Immature natural killer cell (primary cell): ENCODE measurements around the gene FNDC3B. TPM values are rescaled to one million over a fixed set of nuclear protein-coding genes. Genes with fewer than 3 reads are reported as not detected.

Source experiments
- DNase-seq, 3 donors: peaks; one replicate each; pipeline ENCODE4 v3.0.0; 2022; ENCODE audit warnings: mixed read lengths in 1 of 3
- H3K27ac Mint-ChIP-seq, 6 donors: one replicate each; pipeline ENCODE4 v1.8.0; 2020; ENCODE audit warnings: mixed read lengths in 6 of 6, mild to moderate bottlenecking in 5 of 6, inconsistent platforms in 4 of 6, moderate library complexity in 3 of 6
- H3K27me3 Mint-ChIP-seq, 3 donors: one replicate each; pipeline ENCODE4 v1.8.0; 2020 to 2021; ENCODE audit warnings: low read depth in 3 of 3, mild to moderate bottlenecking in 3 of 3, mixed read lengths in 3 of 3, moderate library complexity in 3 of 3, inconsistent platforms in 1 of 3
- H3K36me3 Mint-ChIP-seq, 3 donors: one replicate each; pipeline ENCODE4 v1.8.0; 2020; ENCODE audit warnings: mixed read lengths in 3 of 3, inconsistent platforms in 2 of 3, mild to moderate bottlenecking in 2 of 3
- H3K4me1 Mint-ChIP-seq, 2 donors: one replicate each; pipeline ENCODE4 v1.8.0; 2020; ENCODE audit warnings: inconsistent platforms in 2 of 2, mild to moderate bottlenecking in 2 of 2, mixed read lengths in 2 of 2, moderate library complexity in 1 of 2
- H3K4me3 Mint-ChIP-seq, 5 donors: one replicate each; pipeline ENCODE4 v1.8.0; 2020; ENCODE audit warnings: mild to moderate bottlenecking in 5 of 5, mixed read lengths in 5 of 5, inconsistent platforms in 3 of 5, moderate library complexity in 3 of 5
- H3K9me3 Mint-ChIP-seq, 6 donors: one replicate each; pipeline ENCODE4 v1.8.0; 2020; ENCODE audit warnings: mild to moderate bottlenecking in 6 of 6, mixed read lengths in 6 of 6, inconsistent platforms in 4 of 6, moderate library complexity in 3 of 6
- polyA plus RNA-seq, 3 donors: library from polyadenylated mRNA; unstranded; fragments of 300-500 nt; fragmentation: Illumina TruSeq; gene quantifications; one replicate each; pipeline ENCODE4 v1.2.3, GENCODE V29; 2021

Gene FNDC3B
- polyA plus RNA-seq, 3 donors from 2014 or later, result 19.7 to 46.1 (median 24.4) TPM

DNA sequence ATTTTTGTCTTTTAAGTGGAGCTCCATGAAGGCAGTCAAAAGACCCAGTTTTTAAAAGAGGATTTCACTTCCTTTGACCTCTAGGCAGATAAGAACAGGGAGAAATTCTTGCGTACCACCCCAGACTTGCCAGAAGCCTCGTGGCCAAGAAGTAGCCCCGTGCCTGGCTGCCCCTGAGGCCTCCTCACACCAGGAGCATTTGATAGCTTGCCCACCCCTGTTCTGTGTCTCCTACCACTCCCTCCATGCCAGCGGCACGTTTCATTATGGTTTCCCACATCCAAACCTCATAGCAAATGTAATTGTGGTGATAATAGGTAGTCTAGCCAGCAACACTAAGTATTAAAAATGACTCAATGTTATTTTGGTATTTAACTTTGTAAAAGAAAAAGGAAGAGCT, 301.2 kb downstream of the FNDC3B start:
- H3K4me3 Mint-ChIP-seq, result no peak overlapping the region
- peaks cover 0 to 4% (median 0%) of the 10 kb centered on the region in 3 donors for H3K27me3 Mint-ChIP-seq
- peaks cover 0 to 7% of the 10 kb centered on the region in 2 donors for H3K4me1 Mint-ChIP-seq
- peak overlapping the region in 2 of 6 donors; percentile 36 to 40 for H3K27ac Mint-ChIP-seq
- H3K9me3 Mint-ChIP-seq, result no peaks in the 10 kb centered on the region
- H3K36me3 Mint-ChIP-seq, result peaks cover 14 to 47% (median 33%) of the 10 kb centered on the region in 3 donors
- DNase-seq, result no peak

DNA sequence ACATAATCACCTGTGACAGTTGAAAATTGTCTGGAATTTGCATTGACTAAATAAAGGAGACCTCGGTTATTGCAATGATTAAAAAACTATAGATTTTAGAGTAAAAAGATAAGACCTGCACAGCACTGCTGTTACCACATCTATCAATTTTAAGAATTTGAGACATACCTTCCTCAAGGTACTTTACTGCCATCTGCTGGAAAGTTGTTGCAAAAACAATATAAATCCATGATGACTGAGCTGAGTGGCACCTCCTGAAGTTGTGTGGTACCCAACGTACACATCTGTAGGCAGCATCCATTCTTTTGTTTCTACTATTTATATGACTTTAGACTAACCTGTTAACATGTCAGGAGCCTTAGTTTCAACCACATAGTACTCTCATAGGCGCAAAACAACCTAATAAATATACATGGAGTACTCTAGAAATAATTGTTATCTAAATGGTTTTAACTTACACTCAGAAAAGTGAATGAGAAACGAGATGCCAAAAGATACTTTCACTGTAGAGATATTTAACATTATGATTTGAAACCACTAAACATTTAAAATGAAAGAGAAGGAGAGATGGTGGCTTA, 302.2 kb downstream of the FNDC3B start:
- H3K9me3 Mint-ChIP-seq, result no peaks in the 10 kb centered on the region
- no peak overlapping the region for H3K4me3 Mint-ChIP-seq
- peak; percentile 46 to 60 (median 53) for DNase-seq
- peak overlapping the region in 2 of 6 donors; percentile 28 to 42 for H3K27ac Mint-ChIP-seq
- peaks cover 0 to 4% (median 0%) of the 10 kb centered on the region in 3 donors for H3K27me3 Mint-ChIP-seq
- peaks cover 0 to 7% of the 10 kb centered on the region in 2 donors for H3K4me1 Mint-ChIP-seq
- peaks cover 14 to 47% (median 33%) of the 10 kb centered on the region in 3 donors for H3K36me3 Mint-ChIP-seq

DNA sequence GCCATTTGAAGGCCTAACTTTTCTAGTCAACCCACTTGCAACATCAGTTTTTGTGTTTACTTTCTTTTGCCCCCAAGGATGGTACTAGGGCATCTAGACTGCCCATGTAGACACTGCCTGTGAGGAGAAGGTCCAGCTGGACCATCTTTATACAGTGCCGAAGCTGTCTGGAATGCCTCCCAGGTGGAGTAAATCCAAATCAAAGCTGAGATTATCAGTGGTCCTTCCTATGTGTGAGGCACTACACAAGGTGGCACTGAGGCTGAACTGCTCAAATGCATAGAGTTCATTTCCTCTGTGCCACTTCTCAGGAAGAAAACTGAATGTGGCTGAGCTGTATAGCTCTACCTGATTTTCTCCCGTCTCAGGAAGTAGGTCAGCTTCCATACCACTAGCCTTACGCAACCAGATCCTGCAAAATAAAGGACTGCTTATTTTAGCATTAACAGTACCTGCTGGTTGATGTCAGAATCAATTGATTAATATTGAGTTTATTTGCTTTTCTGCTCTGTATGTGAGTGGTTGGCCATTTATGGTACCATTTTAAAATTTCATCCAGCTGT, 302.8 kb downstream of the FNDC3B start:
- DNase-seq, result no peak
- Mint-ChIP-seq H3K4me1 (peaks cover 0 to 7% of the 10 kb centered on the region in 2 donors), H3K27ac (no peak overlapping the region), H3K9me3 (no peaks in the 10 kb centered on the region), H3K27me3 (peaks cover 0 to 4% (median 0%) of the 10 kb centered on the region in 3 donors), H3K4me3 (no peak overlapping the region), H3K36me3 (peaks cover 14 to 44% (median 34%) of the 10 kb centered on the region in 3 donors)

DNA sequence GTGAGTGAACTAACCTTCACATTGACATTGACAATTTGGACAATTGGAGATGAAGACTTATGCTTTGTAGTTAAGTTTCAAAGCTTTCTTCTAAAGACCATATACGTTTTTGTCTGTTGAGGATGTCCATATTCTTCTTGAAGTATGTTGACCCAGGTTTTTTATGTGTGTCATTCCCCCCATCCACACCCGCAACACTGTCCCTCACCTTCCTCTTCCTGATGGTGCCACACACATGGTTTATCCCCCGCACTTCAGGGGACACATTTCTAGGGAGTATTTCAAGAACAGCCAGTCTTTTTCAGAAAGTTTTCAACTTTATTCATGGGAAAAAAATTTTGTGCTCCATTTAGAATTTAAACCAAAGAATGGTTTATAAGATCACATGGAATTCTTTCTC, 303.7 kb downstream of the FNDC3B start:
- Mint-ChIP-seq H3K27me3 (peaks cover 0 to 4% (median 0%) of the 10 kb centered on the region in 3 donors), H3K36me3 (peaks cover 14 to 44% (median 41%) of the 10 kb centered on the region in 3 donors), H3K27ac (peak overlapping the region in 2 of 6 donors; percentile 34 to 72), H3K4me1 (peaks cover 0 to 7% of the 10 kb centered on the region in 2 donors), H3K4me3 (no peak overlapping the region), H3K9me3 (no peaks in the 10 kb centered on the region)
- DNase-seq, result no peak

DNA sequence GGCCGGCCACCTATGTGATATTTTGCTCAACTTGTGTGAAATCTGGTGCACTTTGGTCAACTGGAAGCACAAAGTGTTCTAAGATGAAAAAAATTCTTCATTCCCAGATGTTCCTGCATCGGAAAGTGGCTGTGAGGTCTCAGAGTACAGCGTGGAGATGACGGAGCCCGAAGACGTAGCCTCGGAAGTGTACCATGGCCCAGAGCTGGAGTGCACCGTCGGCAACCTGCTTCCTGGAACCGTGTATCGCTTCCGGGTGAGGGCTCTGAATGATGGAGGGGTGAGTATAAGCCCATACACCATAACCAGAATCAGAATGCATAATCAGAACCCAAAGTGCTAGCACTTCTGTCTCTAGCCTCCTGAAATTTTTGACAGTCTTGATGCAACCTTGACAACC, 304.6 kb downstream of the FNDC3B start:
- Mint-ChIP-seq H3K36me3 (peaks cover 18 to 51% (median 47%) of the 10 kb centered on the region in 3 donors), H3K4me3 (no peak overlapping the region), H3K9me3 (no peaks in the 10 kb centered on the region), H3K27me3 (peaks cover 0 to 4% (median 0%) of the 10 kb centered on the region in 3 donors), H3K27ac (no peak overlapping the region), H3K4me1 (peaks cover 0 to 7% of the 10 kb centered on the region in 2 donors)
- DNase-seq, result no peak

DNA sequence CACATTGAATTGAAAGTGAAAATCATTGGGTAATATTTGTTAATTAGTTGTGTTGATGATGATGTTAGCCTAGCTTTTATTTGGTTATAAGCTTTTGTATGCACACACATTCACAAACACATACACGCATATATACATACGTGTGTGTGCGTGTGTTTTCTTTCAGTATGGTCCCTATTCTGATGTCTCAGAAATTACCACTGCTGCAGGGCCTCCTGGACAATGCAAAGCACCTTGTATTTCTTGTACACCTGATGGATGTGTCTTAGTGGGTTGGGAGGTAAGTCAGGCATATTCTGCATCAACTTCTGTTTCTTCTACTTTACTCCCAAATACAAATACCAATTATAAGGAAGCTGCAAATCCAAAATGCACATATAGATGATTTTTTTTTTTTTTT, 306.8 kb downstream of the FNDC3B start:
- no peak overlapping the region for H3K4me3 Mint-ChIP-seq
- H3K4me1 Mint-ChIP-seq, result peaks cover 3 to 21% of the 10 kb centered on the region in 2 donors
- H3K36me3 Mint-ChIP-seq, result peaks cover 18 to 56% (median 52%) of the 10 kb centered on the region in 3 donors
- H3K27me3 Mint-ChIP-seq, result peaks cover 0 to 3% (median 0%) of the 10 kb centered on the region in 3 donors
- H3K27ac Mint-ChIP-seq, result no peak overlapping the region
- DNase-seq, result no peak
- no peaks in the 10 kb centered on the region for H3K9me3 Mint-ChIP-seq

DNA sequence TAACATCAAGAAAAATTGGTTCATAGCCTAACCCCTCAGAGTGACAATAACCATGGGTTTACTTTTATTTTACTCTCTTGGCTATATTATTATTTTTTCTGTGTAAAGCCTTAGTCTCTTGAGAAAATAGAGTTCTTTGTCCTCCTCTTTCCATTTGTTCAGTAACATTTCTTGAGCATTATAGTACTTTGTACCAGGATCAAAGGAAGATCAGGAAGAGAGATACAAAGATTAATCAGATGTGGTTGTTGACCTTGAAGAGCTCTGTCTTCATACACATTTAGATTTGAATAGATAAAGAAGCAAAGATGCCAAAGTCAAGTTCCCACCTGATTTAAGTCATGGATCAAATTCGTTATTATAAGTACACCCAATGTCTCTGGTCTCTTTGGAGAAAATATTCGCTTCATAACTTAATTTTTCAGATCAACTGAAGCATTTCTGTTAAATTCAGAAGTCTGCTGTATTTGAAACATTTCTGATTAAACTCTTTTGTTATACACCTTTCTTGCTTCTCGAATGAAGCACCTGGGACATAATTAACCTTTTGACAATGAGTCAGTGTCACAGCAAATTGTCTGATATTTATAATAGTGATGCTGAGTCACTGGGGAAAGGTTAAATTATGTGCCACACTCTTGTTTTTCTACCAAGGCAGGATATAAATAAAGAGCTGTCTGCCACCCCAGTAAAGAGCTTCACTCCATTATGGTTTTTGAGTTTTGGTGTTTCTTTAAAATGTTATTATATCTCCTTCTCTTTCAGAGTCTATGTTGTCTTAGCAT, 308.7 kb downstream of the FNDC3B start:
- DNase-seq, result no peak
- peaks cover 3 to 19% of the 10 kb centered on the region in 2 donors for H3K4me1 Mint-ChIP-seq
- peak overlapping the region in 1 of 6 donors; percentile 12 for H3K27ac Mint-ChIP-seq
- no peaks in the 10 kb centered on the region for H3K9me3 Mint-ChIP-seq
- H3K36me3 Mint-ChIP-seq, result peaks cover 9 to 57% (median 54%) of the 10 kb centered on the region in 3 donors
- peaks cover 0 to 2% (median 2%) of the 10 kb centered on the region in 3 donors for H3K27me3 Mint-ChIP-seq
- no peak overlapping the region for H3K4me3 Mint-ChIP-seq

DNA sequence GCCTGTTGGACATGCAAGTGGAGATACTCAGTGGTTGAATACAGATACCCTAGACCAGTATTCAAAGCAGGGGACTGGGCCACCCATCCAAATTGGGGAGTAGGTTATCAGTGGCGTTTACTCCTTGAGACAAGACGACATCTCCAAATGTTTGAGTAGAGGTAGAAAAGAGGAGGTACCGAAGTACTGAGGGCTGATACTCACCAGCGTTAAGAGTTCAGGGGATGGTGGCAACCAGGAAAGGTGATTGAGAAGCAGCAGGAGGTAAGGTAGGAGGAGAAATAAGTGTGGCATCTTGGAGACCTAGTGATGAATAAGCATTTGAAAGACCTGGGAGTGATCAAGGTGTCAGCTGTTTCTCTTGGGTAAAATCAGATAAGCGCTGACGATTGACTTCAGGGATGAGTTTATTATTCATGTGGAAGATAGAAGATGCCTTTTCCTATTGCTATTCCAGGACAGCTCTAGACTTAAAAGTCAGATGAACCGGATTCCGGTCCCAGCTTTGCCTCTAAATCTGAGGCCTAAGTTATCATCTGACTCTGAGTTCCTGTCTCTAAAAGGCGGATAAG, 312.6 kb downstream of the FNDC3B start:
- H3K27ac Mint-ChIP-seq, result peak overlapping the region in 4 of 6 donors; percentile 16 to 50 (median 30)

DNA sequence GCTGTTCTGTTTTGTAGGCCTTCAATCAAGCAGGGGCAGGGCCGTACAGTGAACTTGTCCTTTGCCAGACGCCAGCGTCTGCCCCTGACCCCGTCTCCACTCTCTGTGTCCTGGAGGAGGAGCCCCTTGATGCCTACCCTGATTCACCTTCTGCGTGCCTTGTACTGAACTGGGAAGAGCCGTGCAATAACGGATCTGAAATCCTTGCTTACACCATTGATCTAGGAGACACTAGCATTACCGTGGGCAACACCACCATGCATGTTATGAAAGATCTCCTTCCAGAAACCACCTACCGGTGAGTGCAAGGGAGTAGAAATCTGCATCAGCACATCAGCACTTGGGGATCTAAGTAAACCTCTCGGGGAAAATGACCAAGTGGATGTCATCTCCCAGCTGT, 313.4 kb downstream of the FNDC3B start:
- no peak for DNase-seq
- Mint-ChIP-seq H3K4me1 (peaks cover 5 to 24% of the 10 kb centered on the region in 2 donors), H3K27me3 (peaks cover 0 to 5% (median 2%) of the 10 kb centered on the region in 3 donors), H3K27ac (peak overlapping the region in 1 of 6 donors; percentile 15), H3K36me3 (peaks cover 4 to 53% (median 45%) of the 10 kb centered on the region in 3 donors), H3K9me3 (no peaks in the 10 kb centered on the region), H3K4me3 (no peak overlapping the region)

More for the DNA sequence above, 312.6 kb downstream of the FNDC3B start:
- Mint-ChIP-seq H3K36me3 (peaks cover 4 to 56% (median 51%) of the 10 kb centered on the region in 3 donors), H3K9me3 (no peaks in the 10 kb centered on the region), H3K4me3 (no peak overlapping the region), H3K27me3 (peaks cover 0 to 4% (median 2%) of the 10 kb centered on the region in 3 donors), H3K4me1 (peaks cover 3 to 19% of the 10 kb centered on the region in 2 donors)
- DNase-seq, result no peak

DNA sequence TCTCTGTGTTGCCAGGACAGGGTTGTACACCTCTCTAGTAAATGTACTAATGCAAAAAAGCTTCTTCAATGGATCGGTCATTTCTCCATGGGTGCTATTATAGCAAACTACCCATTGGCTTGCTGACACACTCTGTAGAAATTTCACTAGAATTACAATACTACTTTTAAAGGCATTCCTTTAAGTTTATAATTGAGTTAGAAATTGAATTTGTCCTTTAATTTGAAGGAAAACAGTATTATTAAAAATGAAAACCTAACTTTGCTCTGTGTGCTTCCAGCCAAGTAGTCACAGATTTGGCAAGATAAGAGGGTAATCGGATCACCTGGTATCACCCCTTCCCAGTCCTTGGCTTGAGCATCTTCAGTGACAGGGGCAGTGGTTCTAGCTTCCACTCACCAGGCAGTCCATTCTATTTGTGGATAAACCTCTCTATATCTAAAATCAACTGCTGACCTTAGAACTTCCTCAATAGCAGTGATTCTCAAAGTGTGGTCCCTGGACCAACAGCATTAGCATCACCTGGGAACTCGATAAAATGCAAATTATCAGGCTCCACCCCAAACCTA, 315.6 kb downstream of the FNDC3B start:
- DNase-seq, result no peak
- H3K9me3 Mint-ChIP-seq, result no peaks in the 10 kb centered on the region
- H3K27ac Mint-ChIP-seq, result peak overlapping the region in 3 of 6 donors; percentile 29 to 32 (median 31)
- H3K4me1 Mint-ChIP-seq, result peaks cover 22 to 44% of the 10 kb centered on the region in 2 donors
- H3K27me3 Mint-ChIP-seq, result peaks cover 0 to 5% (median 2%) of the 10 kb centered on the region in 3 donors
- H3K36me3 Mint-ChIP-seq, result peaks cover 0 to 48% (median 33%) of the 10 kb centered on the region in 3 donors
- H3K4me3 Mint-ChIP-seq, result no peak overlapping the region

DNA sequence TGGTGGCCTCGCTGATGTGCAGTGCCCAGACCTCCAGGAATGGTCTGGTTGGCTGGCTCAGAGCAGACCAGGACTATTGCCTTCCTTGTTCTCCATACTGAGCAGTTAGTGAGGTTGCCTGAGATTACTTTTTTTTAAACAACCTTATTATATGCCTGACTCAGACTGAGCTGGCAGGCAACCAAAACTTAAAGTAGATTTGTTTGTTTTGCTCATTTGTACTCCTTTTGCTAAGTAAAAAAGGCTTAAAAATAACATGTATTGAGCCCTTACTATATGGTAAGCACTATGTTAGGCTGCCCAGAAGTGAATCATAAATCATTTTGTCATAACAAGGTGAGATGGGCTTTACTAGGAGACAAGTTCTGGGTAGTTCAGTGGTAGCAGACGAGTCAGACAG, 316.5 kb downstream of the FNDC3B start:
- H3K9me3 Mint-ChIP-seq, result no peaks in the 10 kb centered on the region
- H3K27ac Mint-ChIP-seq, result peak overlapping the region in 2 of 6 donors; percentile 13 to 65
- H3K36me3 Mint-ChIP-seq, result peaks cover 5 to 49% (median 28%) of the 10 kb centered on the region in 3 donors
- H3K27me3 Mint-ChIP-seq, result peaks cover 0 to 5% (median 2%) of the 10 kb centered on the region in 3 donors
- peaks cover 26 to 43% of the 10 kb centered on the region in 2 donors for H3K4me1 Mint-ChIP-seq
- no peak overlapping the region for H3K4me3 Mint-ChIP-seq
- DNase-seq, result no peak

DNA sequence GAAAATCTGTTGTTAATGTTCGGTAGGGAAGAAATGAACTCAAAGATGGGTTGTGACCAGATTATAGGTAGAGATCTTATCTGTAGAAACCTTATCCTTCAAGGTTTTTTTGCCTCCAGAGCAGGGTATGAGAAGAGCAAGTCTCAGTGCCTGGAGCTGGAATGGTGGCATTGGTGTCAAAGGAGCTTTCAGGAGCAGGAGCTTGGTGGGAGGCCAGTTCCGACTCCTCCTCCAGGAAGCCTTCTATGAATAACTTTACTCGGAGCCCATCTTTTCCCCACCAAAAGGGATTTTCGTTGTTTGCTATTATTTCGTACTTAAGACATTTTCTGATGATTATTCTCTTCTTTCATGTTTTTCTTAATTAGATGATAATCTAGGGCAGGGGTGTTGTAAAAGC, 317.0 kb downstream of the FNDC3B start:
- Mint-ChIP-seq H3K4me3 (no peak overlapping the region), H3K27me3 (peaks cover 2 to 5% (median 3%) of the 10 kb centered on the region in 3 donors), H3K36me3 (peaks cover 10 to 49% (median 31%) of the 10 kb centered on the region in 3 donors), H3K4me1 (peaks cover 26 to 42% of the 10 kb centered on the region in 2 donors), H3K27ac (peak overlapping the region in 2 of 6 donors; percentile 26 to 65), H3K9me3 (no peaks in the 10 kb centered on the region)
- DNase-seq, result no peak
